Hematopoietic multipotent progenitor cell (in vitro differentiated cells): Measurements from ENCODE around the gene DNAJB7. TPM values are rescaled to one million over a fixed set of nuclear protein-coding genes. Genes with fewer than 3 reads are reported as not detected.
"Not testable (repeated sequence)": the region's sequence is repeated elsewhere in the genome, so short reads cannot be mapped to it uniquely, and the experiment has no call there.

Experiments used
- DNase-seq, 3 donors: peaks; one replicate each; pipeline ENCODE4 v3.0.0-alpha.2; 2011 to 2015; ENCODE audit warnings: low read depth in 2 of 3, low spot score in 2 of 3
- total RNA-seq: library from RNA; depleted of rRNA; stranded (reverse); fragments of >200 nt; gene quantifications from one replicate; pipeline ENCODE4 v1.2.3, GENCODE V29; 2012

DNAJB7 gene
- not detected for total RNA-seq

DNA sequence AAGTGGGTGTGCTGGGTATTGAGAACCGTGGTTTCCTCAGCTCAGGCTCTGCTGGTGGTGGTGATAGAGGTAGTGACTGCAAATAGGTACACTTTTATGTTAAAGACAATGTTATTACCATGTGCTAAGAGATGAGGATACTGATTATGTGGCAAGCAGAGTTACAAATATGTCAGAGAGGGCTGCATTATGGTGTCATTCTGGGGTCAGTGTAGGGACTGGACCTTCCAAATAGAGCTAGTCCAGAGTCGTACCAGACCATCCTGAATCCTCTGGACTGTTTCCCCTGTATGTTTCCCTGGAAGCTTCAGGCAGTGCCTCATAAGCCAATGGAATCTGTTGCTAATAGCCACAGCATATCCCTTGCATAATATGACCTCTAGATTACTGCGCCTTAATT is at the start of gene DNAJB7:
Gene DNAJB7 (minus strand): TSS at position 101 of the 400 bp plus-strand sequence. CDS start 119 bp downstream, outside the sequence.
- DNase-seq = no peak

- DNase-seq = no peak
Measured at GRCh38 chr22:40908895-40909294, 47.0 kb upstream of the DNAJB7 start.

- no peak for DNase-seq
Measured at GRCh38 chr22:40904101-40904500, 42.2 kb upstream of the DNAJB7 start.

DNA sequence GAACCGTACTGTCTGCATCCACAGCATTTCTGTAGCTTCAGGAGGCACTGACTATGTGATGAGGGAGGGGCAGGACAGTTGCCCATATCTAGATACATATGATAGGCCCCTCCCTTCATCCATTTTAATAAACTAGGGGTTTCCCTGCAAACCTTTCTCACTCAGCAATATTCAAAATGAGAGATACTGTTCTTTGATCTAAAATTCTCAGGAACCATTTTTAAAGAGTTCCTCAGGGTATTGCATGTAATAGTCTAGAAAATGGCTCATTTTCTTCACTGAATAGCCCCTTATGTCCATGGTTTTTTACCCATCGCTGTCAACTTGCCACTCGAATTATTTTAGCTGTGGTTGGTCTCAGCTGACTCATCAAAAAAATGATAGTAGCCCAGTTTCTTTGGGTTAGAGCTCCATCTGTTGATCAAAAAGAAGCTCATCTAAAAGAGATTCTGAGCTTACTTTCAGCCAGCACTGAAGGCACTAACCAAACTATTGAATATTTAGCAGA is 37.0 kb upstream of the DNAJB7 start:
- DNase-seq = peak in 2 of 3 donors; percentile 64 to 75

DNA sequence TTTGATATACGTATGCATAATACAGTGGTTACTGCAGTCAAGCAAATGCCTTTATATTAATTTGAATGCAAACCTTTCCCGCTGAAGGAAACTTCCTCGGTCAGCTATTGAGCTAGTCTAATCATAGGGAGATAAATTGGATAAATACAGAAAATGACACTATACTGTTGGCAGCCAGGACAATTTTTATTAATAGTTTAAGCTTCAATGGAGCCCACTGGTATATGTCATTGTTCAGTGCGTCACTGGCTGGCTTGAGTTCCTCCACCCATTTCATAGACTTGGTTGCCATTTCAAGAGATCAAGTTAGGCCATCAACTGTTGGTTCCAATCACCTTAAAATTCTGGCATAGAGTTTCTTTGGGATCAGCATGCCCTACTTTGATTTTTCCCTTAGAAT is 32.5 kb upstream of the DNAJB7 start:
- no peak for DNase-seq

GRCh38 chr22:40890881-40891280 is 29.0 kb upstream of the DNAJB7 start:
- DNase-seq = no peak

GRCh38 chr22:40889116-40889515 is 27.2 kb upstream of the DNAJB7 start:
- DNase-seq = no peak

- DNase-seq = no peak
Measured at GRCh38 chr22:40878922-40879321, 17.0 kb upstream of the DNAJB7 start.

DNA sequence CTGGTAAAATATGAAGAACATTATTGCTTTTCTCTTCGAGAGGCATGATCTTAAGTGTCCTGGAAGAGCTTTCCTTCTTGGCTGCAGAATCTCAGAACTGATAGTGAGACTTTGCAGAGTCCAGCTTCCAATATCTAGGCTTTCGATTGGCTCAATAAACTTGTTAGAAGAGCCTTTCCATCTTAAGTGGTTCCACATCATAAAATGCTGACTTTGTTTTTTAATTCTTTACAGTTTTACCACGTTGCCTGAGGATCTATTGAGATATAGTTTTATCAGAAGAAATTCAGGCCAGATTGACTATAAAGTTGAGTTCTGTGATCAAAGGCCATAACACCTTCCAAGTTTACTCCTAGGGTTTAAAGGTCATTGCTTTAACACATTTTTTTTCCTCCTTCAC is 15.6 kb upstream of the DNAJB7 start:
- DNase-seq = no peak

DNA sequence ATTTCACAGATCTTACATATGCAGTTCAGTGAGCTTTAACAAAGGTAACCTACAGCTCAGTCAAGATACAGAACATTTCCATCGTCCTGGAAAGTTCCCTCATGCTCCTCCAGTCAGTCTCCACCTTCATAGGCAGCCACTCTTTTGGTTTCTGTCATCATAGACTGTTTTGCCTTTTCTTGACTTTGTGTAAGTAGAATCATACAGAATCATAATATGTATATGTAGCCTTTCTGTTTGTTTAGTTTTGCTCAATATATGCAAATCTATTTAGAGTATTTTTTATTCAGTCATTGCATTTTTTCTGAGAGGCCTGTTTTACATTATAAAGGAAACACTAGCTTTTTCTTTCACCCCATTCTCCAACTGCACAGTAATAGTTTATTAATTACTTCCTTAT is 15.0 kb upstream of the DNAJB7 start:
- no peak for DNase-seq

GRCh38 chr22:40875111-40875510 is 13.2 kb upstream of the DNAJB7 start:
- no peak for DNase-seq

DNA sequence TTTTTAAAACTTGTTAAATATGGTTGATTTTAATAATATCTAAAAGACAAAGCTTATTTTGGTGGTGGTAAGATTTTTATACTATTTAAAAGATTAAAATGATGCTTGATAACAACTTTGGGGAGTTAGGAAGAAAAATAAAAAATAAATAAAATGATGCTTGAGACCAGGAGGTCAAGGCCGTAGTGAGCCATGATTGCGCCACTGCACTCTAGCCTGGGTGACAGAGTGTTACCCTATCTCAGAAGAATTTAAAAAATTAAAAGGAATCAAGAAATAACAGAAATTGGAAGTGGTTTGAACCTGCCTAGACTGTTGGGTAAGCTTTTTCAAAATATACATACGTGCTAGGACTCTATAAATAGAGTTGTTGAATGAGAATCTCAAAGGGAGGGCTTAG is 12.1 kb upstream of the DNAJB7 start:
- no peak for DNase-seq

DNA sequence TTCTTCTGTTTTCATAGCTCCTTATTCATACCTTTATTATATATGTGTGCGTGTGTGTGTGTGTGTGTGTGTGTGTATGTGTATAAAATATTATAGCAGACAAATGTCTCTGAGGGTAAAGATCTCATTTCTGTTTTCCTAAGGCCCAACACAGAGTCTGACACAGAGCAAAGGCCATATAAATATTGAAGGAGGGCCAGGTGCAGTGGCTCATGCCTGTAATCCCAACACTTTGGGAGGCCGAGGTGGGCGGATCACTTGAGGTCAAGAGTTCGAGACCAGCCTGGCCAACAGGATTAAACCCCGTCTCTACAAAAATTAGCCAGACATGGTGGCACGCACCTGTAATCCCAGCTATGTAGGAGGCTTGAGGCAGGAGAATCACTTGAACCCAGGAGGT is 6.5 kb upstream of the DNAJB7 start:
- not testable (repeated sequence) for DNase-seq

DNA sequence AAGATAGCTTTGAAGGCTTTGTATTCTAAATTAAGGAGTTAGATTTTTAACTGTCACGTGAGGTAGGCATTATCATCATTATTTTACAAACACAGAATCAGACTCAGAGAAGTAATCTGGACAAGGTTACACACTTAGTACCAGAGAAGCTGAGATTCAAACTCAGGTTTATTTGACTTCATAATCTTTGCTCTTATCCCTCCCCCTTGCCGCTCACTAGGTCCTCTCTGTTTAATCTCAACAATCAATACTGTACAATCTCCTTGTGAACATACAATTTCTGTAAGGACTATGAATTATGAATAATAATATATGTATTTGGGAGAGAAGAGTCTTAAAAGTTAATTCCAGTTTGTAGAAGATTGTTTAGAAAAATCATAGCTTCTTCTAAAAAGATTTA is 5.2 kb upstream of the DNAJB7 start:
- DNase-seq = no peak

DNA sequence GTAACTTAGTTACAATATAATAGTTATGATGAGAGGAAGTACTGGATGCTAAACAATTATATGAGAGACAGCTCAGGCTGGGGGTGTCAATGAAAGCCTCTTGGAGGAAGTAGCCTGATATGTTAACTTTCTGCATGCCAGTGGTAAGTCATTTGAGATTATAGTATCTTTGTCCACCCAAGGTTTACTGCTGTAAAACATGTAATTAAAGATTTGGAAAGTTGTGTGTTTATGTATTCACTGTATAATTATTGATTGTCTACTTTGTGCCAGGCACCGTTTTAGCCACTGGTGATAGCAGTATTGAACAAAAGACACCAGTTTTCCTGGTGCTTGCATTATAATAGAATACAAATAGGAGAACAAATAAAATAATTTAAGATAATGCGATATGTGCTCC is 624 bp upstream of the DNAJB7 start:
- DNase-seq = no peak

DNA sequence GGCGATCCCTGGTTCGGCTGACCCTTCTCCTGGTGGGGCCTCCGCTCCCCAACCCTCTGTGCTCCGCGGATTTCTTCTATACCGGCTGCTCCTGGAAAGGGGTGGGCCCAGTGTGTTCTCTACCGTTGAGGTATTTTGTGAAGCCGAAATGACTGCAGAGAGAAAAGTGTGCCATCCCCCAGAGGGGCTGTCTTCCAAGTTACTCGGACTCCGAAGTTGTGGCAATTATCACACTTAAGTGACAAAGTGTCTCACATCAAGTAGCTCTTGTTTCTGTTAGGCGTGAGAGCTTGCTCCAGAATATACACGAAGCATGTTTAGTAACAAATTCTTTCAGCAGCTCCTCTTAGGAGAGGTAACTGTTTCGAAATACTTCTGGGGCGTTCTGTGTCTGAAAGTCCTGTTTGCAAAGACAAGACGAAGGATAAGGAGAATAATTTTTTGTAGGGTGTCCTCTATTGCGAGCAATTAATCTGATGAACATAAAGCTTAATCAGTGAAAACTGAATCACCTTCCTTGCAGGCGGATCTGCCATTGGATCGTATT is 4.5 kb downstream of the DNAJB7 start:
- DNase-seq = no peak

DNA sequence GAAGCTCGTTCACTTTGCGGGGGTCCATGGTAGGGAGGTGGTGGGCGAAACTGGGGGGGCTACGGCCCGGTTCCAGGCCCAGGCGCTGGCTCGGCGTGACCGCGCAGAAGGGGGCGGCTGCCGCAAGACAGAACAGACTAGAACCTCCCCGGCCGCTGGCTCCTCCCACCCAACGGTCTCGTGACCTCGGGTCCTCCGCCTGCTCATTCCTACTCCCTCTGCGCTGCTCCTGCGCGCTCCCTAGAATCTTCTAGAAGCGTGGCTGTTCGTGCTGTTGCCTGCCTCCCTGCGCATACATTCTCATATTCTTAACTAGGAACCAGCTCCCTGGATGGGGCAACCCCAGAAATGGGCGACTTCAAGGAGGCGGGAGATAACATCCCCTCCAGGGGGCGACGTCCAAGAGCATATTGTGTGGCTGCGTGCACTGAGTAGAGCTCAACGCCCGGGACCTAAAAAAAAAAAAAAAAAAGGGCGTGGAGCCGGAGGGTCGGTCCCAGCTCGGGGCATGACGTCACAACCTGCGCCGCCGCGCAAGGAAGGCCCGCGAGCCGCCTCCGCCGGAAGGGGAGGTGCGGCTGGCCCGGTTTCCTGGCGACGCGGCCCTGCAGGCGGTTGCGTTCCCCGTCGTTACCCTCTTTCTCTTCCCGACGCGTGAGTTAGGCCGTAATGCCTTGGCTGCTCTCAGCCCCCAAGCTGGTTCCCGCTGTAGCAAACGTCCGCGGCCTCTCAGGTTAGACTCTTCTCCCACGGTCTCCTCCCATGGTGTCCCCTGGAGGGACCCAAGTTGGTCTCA is 5.2 kb downstream of the DNAJB7 start, which contains the start of the genes ST13 and XPNPEP3:
Gene ST13 (minus strand): TSS at position 127 of the 796 bp plus-strand sequence. CDS start 99 bp downstream, at position 28.
Gene XPNPEP3 (plus strand): TSS at position 636 of the 796 bp plus-strand sequence. CDS start 34 bp downstream, at position 670.
- peak; percentile 96 to 98 (median 97) for DNase-seq

DNA sequence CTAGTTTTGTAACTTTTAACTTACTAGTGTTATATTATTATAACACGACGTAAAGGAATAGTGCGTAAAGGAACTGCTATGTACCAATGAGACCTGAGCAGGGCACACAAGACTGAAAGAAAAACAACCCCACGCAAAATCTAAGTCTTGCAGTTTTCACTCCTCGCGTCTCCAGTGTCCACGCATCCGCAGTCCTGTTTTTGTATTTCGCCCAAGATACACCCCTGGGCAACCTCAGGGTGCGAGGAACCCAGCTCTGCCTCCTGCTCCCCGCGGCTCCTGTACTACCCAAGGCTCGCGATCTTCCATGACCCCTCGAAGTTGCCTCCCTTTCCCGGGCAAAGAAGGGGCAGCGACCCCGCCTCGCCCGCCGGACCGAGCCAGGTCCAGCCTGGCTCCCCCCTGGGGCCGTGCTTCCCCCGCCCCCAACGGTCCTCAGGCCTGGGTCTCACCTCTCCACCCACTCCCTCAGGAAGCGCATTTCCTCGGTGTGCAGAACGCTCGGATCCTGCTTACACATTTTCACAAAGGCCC is 5.9 kb downstream of the DNAJB7 start:
- peak; percentile 11 to 57 (median 38) for DNase-seq

DNA sequence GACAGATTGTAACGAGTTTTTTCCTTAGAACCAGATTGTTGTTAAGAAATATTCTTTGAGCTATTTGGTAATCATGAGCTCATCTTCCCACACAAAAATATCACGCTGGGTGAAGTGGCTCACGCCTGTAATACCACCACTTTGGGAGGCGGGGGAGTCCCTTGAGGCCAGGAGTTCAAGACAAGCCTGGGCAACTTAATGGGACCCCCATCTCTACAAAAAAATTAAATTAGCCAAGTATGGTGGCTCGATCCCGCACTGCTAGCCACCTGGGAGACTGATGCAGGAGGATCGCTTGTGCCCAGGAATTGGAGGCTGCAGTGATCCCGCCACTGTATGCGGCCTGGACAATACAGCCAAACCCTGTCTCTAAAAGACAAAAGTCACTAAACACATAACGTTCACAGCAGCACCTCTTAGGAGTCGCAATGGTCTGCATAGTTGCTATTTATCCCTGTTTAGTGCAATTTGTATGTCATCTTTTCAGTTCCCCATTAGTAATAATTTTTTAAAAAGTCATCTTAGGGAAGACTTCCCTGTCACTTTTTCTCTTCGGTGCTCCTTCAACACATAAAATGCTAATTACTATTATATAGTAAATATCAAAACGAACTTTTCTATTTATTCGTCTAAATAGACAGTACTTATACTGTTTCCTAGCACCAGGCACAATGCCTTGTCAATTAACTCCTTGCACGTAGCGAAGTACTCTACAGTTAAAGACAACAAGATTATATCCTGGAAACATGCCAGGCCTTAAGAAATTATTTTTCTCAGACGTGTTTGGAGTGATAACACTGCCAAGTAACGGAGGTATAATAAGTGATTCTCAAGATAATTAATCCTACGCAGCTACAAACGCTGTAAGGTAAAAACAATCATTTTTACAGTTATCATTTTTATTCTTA is 6.6 kb downstream of the DNAJB7 start:
- peak in 2 of 3 donors; percentile 18 to 29 for DNase-seq

GRCh38 chr22:40853961-40854360 is 8.0 kb downstream of the DNAJB7 start:
- DNase-seq = no peak

DNA sequence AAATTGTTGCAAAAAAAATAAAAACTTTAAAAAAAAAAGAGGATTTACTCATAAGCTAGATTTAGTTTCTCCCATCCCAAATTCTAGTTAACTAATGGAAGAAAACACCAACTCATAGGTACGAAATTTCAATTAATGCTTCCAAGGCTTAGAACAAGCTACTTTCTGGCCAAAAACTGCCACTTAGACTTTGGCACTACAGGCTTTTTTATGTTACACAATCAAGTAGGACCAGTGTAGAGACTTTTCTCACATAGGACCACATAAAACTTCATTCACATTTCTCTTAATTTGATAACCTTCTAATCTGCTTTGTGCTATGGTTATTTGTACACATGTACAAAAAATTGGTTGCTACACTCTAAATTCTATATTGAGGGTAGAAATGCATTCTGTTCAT is 8.6 kb downstream of the DNAJB7 start:
- no peak for DNase-seq
